GM21723 (cell line): ENCODE data around the gene GTF3C5.
"Not testable (repeated sequence)": the region's sequence is repeated elsewhere in the genome, so short reads cannot be mapped to it uniquely, and the experiment has no call there.

Source experiments
- ATAC-seq: cut with Tn5 transposase; IDR thresholded peaks from one replicate; pipeline ENCODE4 v1.9.1; 2021; ENCODE audit warnings: mild to moderate bottlenecking, moderate library complexity; ENCODE audit not compliant: unreplicated experiment

GTF3C5 gene

GRCh38 chr9:132996526-132996925, 34.3 kb upstream of the GTF3C5 start:
- no peak for ATAC-seq

GRCh38 chr9:132997591-132997990, 33.2 kb upstream of the GTF3C5 start:
- ATAC-seq: no peak

- ATAC-seq: not testable (repeated sequence)
Observed at GRCh38 chr9:132998221-132998620, 32.6 kb upstream of the GTF3C5 start.

DNA sequence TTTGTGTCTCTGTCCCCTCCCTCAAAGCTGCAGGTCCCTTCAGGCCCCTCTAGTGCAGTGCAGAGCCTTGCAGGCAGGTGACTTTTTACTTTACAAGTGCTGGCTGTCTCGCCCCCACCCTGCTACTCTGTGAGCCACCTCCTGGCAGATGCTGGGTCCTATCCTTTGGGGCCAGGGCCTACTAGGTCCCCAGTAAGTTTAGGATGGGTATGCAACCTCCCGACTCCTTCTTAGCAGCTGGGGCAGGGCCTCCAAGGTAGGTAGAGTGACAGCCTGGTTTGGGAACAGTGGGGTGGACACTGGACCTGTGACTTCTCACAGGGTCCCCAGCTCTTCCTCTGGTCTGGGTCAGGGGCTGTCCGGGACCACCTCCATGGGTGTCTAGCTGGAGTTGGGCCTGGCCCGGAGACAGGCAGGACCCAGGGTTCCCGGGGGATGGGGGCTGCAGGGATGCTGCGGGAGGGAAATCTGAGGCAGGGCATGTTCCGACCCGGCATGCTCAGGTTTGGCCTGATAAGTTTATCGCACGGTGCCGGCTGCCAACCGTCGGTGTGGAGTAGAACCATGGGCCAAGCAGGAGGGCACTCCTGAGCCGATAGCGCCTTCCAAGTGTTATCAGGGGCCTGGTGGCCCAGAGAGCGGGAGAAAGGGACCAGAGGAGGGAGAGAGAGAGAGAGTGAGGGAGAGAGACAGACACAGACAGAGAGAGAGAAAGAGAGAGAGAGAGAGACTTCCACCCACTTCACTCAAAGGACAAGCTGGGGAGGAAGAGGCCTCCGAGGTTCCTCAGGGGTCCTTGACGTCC, 31.8 kb upstream of the GTF3C5 start:
- ATAC-seq: no peak

- ATAC-seq: no peak
Observed at GRCh38 chr9:133002147-133003070, 28.4 kb upstream of the GTF3C5 start.

DNA sequence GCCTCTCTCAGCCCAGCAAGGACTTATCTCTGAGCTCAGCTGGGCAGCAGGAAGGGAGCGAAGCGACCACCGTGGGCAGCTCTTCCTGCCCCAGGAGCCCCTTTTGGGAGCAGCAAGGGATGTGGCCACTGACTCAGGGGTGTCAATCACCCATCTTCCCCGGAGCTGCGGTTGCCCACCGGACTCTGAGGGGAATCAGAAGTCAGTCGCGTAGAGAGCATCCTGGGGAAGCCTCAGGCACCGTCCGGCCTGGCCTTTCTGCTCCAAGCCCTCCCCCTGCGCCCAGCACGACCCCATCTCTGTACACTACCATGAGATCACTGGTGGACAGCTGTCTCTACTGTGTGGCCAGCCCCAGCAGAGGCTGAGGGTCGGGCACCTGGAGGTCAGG, 27.7 kb upstream of the GTF3C5 start:
- ATAC-seq: no peak

GRCh38 chr9:133003671-133004090, 27.1 kb upstream of the GTF3C5 start:
- no peak for ATAC-seq

- ATAC-seq: no peak
Observed at GRCh38 chr9:133004091-133004998, 26.5 kb upstream of the GTF3C5 start.

- ATAC-seq: no peak
Observed at GRCh38 chr9:133004999-133005760, 25.6 kb upstream of the GTF3C5 start.

DNA sequence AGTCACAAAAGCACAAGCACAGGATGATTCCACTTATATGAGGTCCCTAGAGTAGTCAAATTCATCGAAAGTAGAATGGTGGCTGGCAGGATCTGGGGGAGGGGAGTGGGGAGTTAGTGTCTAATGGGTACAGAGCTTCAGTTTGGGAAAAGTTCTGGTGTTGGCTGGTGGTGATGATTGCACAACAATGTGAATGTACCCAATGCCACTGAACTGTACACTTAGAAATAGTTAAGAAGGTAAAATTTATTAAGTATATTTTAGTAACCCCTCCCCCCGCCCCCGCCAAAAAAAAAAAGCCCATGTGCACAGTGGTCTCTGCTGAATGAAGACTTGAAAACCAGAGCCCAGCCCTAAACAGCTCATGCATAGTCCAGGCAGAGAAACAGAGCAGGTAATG, 24.8 kb upstream of the GTF3C5 start:
- ATAC-seq: no peak

DNA sequence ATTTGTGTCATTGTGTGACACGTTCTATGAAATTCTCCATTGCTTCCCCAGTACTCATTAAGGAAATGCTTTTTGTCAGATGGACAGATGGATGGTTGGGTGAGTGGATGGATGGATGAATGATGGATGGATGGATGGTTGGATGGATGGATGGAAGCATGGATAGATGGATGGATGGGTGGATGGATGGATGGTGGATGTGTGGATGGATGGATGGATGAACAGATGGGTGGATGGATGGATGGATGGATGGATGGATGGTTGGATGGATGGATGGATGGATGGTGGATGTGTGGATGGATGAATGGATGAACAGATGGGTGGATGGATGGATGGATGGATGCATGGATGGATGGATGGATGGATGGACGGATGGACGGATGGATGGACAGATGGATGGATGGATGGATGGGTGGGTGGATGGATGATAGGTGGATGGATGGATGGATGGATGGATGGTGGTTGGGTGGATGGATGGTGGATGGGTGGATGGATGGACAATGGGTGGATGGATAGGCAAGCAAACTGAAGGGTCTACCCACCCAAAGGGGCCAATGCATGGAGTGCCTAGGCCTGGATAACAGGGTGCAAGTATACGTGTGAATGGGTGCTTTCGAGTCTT, 24.0 kb upstream of the GTF3C5 start:
- no peak for ATAC-seq

- ATAC-seq: no peak
Observed at GRCh38 chr9:133008406-133008805, 22.4 kb upstream of the GTF3C5 start.

DNA sequence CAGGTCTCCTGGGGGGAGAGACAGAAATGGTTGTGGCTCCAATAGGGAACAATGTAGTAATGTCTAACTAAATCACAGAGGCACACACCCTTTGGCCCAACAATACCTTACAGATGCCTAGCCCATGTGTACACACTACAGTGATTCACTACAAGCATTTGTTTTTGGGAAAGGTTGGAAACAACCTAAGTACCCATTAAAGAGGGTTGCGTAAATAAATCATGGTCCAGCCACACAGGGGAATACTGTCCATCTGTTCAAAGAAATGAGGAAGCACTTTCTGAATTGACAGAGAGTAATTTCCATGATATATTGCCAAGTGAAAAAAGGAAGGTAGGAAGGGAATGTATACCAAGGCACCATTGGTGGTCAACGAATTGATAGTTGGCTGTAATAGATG, 22.0 kb upstream of the GTF3C5 start:
- no peak for ATAC-seq

GRCh38 chr9:133009906-133010582, 20.8 kb upstream of the GTF3C5 start:
- no peak for ATAC-seq

DNA sequence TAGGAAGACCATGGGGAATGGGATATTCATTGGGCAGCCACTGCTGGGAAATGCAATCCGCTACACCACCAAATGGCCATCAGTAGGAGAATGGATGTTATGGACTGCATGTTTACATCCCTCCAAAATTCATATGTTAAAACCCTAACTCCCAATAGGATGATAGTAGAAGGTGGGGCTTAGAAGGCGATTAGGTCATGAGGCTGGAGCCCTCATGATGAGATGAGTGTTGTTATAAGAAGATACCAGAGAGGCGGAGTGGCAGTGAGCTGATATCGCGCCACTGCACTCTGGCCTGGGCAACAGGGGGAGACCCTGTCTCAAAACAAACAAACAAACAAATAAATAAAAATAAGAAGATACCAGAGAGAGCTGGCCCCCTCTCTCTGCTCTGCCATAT, 16.1 kb upstream of the GTF3C5 start:
- ATAC-seq: no peak

DNA sequence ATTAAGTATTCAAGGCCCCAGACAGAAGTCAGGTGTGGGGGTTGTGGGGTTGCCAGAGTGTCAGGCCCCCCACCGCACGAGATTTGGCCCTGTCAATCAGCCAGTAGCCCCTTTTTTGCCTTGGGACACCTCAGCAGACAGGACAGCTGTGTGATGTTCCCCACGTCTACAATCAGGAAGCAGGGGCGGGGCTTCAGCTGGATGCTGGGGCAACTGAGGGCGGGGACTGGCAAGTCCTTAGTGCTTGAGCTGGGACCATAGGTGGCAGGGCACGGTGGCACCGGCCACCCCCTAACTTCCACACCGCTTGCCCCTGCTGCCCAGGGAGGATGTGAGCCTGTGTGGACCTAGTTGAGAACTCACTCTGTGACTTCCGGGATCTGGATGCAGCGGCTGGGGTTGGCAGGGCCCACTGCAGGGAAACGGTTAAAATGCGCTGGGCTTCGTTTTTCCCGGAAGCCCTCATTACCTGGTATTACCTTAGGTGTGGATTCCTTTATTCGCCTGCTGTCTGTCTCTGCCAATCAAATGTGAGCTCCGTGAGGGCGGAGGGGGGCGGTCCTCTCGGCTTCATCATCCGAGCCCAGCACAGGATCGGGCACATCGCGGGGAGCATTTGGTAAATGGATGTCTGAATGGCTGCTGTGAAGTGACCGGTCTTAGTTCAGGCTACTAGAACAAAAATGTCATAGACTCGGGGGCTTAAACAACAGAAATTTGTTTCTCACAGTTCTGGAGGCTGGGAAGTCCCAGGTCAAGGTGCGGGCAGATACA, 7.5 kb upstream of the GTF3C5 start:
- no peak for ATAC-seq

DNA sequence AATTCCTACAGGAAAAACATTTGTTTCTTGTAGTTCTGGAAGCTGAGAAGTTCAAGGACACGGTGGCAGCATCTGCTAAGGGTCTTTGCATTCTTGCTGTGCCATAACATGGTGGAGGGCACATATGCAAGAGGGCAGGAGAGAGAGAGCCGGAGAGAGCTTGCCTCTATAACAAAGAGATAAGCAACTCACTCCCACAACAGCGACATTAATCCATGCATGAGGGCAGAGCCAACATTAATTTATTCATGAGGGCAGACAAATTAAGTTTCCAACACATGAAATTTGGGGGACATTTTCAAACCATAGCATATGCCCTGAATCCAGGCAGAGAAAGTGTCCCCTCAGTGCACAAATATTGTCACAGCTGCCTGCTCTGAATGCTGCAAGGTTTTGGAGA, 4.4 kb upstream of the GTF3C5 start:
- no peak for ATAC-seq

DNA sequence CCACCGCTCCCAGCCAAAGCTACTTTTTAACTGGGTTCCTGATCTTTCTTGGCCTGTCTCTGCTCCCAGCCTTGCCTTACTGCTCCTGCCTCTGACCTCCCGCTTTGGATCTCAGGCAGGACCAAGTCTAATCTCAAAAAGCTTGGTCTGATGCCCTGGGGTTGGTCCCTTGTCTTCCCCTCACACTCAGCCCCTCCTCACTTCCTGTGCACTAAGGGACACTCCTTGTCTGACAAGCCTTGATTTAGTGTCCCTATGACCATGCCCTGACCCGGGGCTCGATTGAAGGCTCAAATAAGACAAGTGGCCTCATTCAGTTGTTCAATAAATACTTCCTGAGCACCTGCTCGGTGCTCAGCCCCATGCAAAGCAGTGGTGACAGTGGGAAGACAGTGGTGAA, 3.7 kb upstream of the GTF3C5 start:
- ATAC-seq: no peak
